ENCODE measurements around the gene KRT71.
"Not testable (repeated sequence)": the region's sequence is repeated elsewhere in the genome, so short reads cannot be mapped to it uniquely, and the experiment has no call there.

Gene KRT71

DNA sequence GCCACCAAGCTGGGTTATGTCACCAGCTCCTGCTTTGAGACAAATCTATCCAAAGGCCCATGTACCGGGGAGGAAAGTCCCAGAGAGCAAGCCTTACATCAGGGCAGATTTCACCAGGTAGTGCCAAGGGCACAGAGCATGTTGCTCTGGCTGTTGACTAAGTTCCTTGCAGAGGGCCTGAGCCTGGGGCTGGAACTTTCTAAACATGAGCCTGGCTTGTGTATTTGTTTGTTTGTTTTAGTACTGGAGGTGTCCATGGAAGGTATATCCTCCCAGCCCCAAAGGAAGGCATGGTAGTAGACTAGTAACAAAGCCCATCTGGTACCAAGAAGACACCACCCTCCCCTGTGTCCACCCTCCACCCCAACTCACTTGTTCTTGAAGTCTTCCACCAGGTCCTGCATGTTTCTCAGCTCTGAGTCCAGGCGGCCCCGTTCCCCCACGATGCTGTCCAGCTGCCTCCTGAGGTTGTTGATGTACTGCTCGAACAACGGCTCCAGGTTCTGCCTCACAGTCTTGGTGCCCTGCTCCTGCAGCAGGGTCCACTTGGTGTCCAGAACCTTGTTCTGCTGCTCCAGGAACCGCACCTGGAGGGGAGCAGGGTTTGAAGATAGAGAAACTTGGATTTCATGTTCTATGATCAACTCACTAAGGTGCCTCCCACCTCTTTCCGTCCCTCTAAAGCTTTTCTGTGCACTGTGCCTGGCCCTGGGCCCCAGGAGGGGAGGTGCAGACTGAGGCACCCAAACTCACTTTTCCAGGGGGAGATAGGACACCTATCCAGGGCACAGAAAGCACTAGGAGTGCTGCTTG is 34.2 kb downstream of the KRT71 start:
- no peaks in the 10 kb centered on the region for H3K27me3 Mint-ChIP-seq (ENCODE audit: low read depth)
- no peak overlapping the region for H3K27ac Mint-ChIP-seq
- no peaks in the 10 kb centered on the region for H3K9me3 Mint-ChIP-seq
- no peaks in the 10 kb centered on the region for H3K4me1 Mint-ChIP-seq (ENCODE audit: low read depth)
- H3K4me3 Mint-ChIP-seq = no peak overlapping the region
- no peaks in the 10 kb centered on the region for H3K36me3 Mint-ChIP-seq (ENCODE audit: low read depth)
- no peak for DNase-seq (ENCODE audit: low spot score)

DNA sequence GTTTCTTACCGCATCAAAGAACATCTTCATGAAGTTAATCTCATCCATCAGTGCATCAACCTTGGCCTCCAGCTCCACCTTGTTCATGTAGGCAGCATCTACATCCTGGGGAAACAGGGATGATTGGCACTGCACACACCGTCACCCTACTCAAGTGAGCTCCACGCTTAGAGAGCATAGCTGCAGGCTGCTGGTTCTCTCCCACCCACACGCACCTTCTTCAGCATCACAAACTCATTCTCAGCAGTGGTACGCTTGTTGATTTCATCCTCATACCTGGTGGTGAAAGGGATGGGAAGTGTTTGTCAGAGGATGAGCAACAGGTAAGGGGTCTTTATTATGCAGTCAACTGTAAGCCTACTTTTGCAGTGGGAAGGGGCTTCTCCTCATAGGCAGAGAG is 35.1 kb downstream of the KRT71 start:
- no peak overlapping the region for H3K4me3 Mint-ChIP-seq
- no peak overlapping the region for H3K27ac Mint-ChIP-seq
- no peak for DNase-seq (ENCODE audit: low spot score)
- H3K4me1 Mint-ChIP-seq (ENCODE audit: low read depth) = no peaks in the 10 kb centered on the region
- H3K36me3 Mint-ChIP-seq (ENCODE audit: low read depth) = no peaks in the 10 kb centered on the region
- H3K9me3 Mint-ChIP-seq = no peaks in the 10 kb centered on the region
- H3K27me3 Mint-ChIP-seq (ENCODE audit: low read depth) = no peaks in the 10 kb centered on the region

GRCh38 chr12:52517005-52517835 is 35.7 kb downstream of the KRT71 start:
- Mint-ChIP-seq H3K9me3 (no peaks in the 10 kb centered on the region), H3K36me3 (ENCODE audit: low read depth) (no peaks in the 10 kb centered on the region), H3K27me3 (ENCODE audit: low read depth) (no peaks in the 10 kb centered on the region), H3K27ac (no peak overlapping the region), H3K4me3 (no peak overlapping the region), H3K4me1 (ENCODE audit: low read depth) (no peaks in the 10 kb centered on the region)
- no peak for DNase-seq (ENCODE audit: low spot score)

DNA sequence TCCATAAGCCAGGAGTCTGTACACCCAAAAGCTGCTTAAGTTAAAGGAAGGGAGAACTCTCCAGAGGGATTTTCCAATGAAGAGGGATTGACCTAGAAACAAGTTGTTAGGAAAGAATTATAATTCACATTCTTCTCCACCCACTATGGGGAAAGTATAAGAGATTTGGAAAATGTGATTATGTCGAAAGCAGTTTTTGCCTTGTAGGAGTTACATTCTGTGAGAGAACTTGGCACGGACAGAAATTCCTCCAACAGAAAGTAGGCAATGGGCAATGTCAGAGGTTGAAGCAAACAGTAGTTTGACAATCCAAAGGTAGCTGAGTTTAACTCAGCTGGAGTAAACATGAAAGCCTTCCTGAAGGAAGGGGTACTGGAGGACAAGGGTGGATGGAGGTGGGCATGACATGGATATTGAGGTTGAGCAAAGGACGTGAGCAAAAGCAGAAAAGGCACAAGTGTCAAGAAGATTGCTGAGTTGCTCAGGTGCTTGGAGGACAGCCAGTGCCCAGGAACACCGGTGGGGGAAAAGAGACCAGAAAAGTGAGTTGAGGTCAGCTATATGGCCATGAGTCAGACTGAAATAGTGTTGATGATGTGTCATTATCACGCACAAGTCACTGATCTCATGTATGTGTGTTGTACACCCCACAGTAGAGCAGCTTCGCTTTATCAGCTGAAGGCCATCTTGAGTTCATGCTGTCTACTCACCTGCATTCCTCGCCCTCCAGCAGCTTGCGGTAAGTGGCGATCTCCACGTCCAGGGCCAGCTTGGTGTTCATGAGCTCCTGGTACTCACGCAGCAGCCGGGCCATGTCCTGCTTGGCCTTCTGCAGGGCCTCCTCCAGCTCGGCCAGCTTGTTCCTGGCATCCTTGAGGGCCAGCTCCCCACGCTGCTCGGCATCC is 36.8 kb downstream of the KRT71 start:
- no peaks in the 10 kb centered on the region for H3K27me3 Mint-ChIP-seq (ENCODE audit: low read depth)
- peaks cover 7% of the 10 kb centered on the region for H3K9me3 Mint-ChIP-seq
- no peak for DNase-seq (ENCODE audit: low spot score)
- H3K27ac Mint-ChIP-seq = no peak overlapping the region
- no peaks in the 10 kb centered on the region for H3K36me3 Mint-ChIP-seq (ENCODE audit: low read depth)
- no peak overlapping the region for H3K4me3 Mint-ChIP-seq
- no peaks in the 10 kb centered on the region for H3K4me1 Mint-ChIP-seq (ENCODE audit: low read depth)

- no peak for DNase-seq (ENCODE audit: low spot score)
- no peaks in the 10 kb centered on the region for H3K36me3 Mint-ChIP-seq (ENCODE audit: low read depth)
- H3K27me3 Mint-ChIP-seq (ENCODE audit: low read depth) = no peaks in the 10 kb centered on the region
- no peak overlapping the region for H3K4me3 Mint-ChIP-seq
- peaks cover 11% of the 10 kb centered on the region for H3K9me3 Mint-ChIP-seq
- H3K27ac Mint-ChIP-seq = no peak overlapping the region
- H3K4me1 Mint-ChIP-seq (ENCODE audit: low read depth) = no peaks in the 10 kb centered on the region
Measured at GRCh38 chr12:52515319-52515646, 37.7 kb downstream of the KRT71 start.

DNA sequence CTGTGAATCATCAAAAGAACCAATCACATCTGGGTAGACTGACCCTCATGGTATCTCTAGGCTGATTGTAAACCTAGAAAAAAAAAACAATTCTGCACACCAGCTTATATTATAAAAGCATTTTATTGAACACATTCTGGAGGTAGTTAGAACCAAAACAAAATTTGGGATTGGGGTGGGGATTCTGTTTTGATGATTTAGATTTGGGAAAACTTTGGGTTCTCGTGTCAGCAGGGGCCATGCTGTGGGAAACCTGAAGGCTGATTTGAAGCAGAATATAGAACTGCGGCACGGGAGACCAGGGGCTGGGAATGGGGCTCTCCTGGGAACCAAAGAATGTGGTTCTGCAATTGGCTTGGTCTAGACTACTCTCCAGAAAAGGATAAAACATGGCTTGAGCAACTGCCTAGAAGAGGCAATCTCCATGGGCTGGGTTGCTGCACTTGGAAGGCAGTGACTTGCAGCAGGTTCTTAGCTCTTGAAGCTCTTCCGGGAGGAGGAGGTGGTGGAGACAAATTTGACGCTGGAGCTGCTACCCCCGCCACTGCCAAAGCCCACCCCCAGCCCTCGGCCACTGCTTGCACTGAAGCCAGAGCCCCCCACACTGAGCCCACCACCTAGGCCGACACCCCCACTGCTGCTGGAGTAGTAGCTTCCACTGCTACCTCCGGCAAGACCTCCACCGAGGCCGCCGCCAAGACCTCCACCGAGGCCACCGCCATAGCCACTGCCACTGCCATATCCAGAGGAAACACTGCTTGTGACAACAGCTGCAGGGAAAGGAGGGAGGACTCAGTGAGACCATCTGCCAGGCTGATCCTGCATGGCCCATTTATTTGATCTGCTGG is 38.2 kb downstream of the KRT71 start:
- no peaks in the 10 kb centered on the region for H3K4me1 Mint-ChIP-seq (ENCODE audit: low read depth)
- peaks cover 11% of the 10 kb centered on the region for H3K9me3 Mint-ChIP-seq
- no peak overlapping the region for H3K27ac Mint-ChIP-seq
- H3K4me3 Mint-ChIP-seq = no peak overlapping the region
- no peaks in the 10 kb centered on the region for H3K36me3 Mint-ChIP-seq (ENCODE audit: low read depth)
- no peak for DNase-seq (ENCODE audit: low spot score)
- peaks cover 2% of the 10 kb centered on the region for H3K27me3 Mint-ChIP-seq (ENCODE audit: low read depth)

- Mint-ChIP-seq H3K4me3 (no peak overlapping the region), H3K9me3 (peaks cover 11% of the 10 kb centered on the region), H3K4me1 (ENCODE audit: low read depth) (no peaks in the 10 kb centered on the region), H3K36me3 (ENCODE audit: low read depth) (no peaks in the 10 kb centered on the region), H3K27ac (no peak overlapping the region), H3K27me3 (ENCODE audit: low read depth) (peaks cover 5% of the 10 kb centered on the region)
- no peak for DNase-seq (ENCODE audit: low spot score)
Measured at GRCh38 chr12:52513736-52514135, 39.2 kb downstream of the KRT71 start.

GRCh38 chr12:52508211-52508610 is 44.7 kb downstream of the KRT71 start:
- Mint-ChIP-seq H3K27me3 (ENCODE audit: low read depth) (peaks cover 30% of the 10 kb centered on the region), H3K4me3 (no peak overlapping the region), H3K36me3 (ENCODE audit: low read depth) (no peaks in the 10 kb centered on the region), H3K9me3 (peaks cover 11% of the 10 kb centered on the region), H3K4me1 (ENCODE audit: low read depth) (no peaks in the 10 kb centered on the region), H3K27ac (no peak overlapping the region)
- DNase-seq (ENCODE audit: low spot score) = no peak

DNA sequence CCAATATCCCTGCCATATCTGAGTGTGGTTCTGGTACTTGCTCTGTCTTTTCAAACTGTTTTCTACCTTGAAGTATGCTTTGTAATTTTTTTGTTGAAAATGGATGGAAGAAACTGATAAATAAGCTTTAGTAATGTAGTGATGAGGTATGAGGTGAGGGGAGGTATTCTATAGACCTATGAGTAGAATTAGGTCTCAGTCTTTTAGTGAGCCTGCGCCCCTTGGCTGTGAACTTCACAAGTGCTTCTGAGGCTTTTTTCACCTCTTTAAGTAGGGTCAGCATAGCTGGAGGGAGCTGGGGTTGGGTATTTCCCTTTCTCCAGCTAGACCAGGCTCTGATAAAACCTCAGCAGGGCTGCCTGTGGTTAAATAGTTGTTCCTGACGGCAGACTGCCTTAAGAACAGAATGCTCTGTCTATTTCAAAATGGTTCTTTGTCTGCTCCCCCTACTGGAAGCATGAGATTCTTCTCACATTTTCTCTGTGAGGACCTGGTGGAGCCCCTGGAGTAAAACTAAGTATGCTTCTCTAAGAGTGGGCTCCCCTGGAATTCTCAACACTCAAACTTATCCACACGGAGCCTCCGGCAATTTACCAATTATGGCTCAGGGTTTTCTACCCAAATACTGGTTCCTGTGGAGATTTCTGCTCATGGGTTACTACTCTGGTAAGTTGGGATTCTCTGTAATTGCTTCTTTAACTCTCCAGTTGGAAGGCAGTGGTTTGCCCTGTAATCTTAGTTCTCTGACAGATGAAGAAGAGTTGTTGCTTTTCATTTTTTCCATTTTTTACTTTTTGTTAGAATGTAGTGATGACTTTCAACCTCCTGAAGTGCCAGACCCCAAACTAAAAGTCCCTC is 45.9 kb downstream of the KRT71 start:
- H3K36me3 Mint-ChIP-seq (ENCODE audit: low read depth) = no peaks in the 10 kb centered on the region
- no peak overlapping the region for H3K4me3 Mint-ChIP-seq
- no peak for DNase-seq (ENCODE audit: low spot score)
- H3K9me3 Mint-ChIP-seq = peaks cover 11% of the 10 kb centered on the region
- no peaks in the 10 kb centered on the region for H3K4me1 Mint-ChIP-seq (ENCODE audit: low read depth)
- H3K27me3 Mint-ChIP-seq (ENCODE audit: low read depth) = peaks cover 33% of the 10 kb centered on the region
- no peak overlapping the region for H3K27ac Mint-ChIP-seq

GRCh38 chr12:52502877-52503276 is 50.1 kb downstream of the KRT71 start:
- Mint-ChIP-seq H3K4me3 (no peak overlapping the region), H3K9me3 (no peaks in the 10 kb centered on the region), H3K27me3 (ENCODE audit: low read depth) (peaks cover 33% of the 10 kb centered on the region), H3K36me3 (ENCODE audit: low read depth) (no peaks in the 10 kb centered on the region), H3K4me1 (ENCODE audit: low read depth) (no peaks in the 10 kb centered on the region), H3K27ac (no peak overlapping the region)
- DNase-seq (ENCODE audit: low spot score) = no peak

DNA sequence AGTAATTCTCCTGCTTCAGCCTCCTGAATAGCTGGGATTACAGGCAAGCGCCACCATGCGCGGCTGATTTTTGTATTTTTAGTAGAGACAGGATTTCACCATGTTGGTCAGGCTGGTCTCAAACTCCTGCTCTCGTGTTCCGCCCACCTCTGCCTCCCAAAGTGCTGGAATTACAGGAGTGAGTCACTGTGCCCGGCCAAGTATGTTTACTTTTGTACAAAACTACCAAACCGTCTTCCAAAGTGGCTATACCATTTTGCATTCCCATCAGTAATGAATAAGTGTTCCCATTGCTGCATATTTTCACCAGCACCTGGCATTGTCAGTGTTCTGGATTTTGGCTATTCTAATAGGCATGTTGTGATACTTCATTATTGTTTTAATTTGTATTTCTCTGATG is 51.5 kb downstream of the KRT71 start:
- Mint-ChIP-seq H3K4me1 (ENCODE audit: low read depth) (no peaks in the 10 kb centered on the region), H3K36me3 (ENCODE audit: low read depth) (no peaks in the 10 kb centered on the region)

GRCh38 chr12:52500574-52500973 is 52.4 kb downstream of the KRT71 start:
- H3K27me3 Mint-ChIP-seq (ENCODE audit: low read depth) = peaks cover 23% of the 10 kb centered on the region
- H3K36me3 Mint-ChIP-seq (ENCODE audit: low read depth); H3K4me3 Mint-ChIP-seq; H3K9me3 Mint-ChIP-seq; DNase-seq (ENCODE audit: low spot score); H3K4me1 Mint-ChIP-seq (ENCODE audit: low read depth); H3K27ac Mint-ChIP-seq: not testable (repeated sequence)

More for the DNA sequence above, 51.5 kb downstream of the KRT71 start:
- no peak overlapping the region for H3K27ac Mint-ChIP-seq
- H3K4me3 Mint-ChIP-seq = no peak overlapping the region
- no peak for DNase-seq (ENCODE audit: low spot score)
- no peaks in the 10 kb centered on the region for H3K9me3 Mint-ChIP-seq
- H3K27me3 Mint-ChIP-seq (ENCODE audit: low read depth) = peaks cover 22% of the 10 kb centered on the region
